ENCODE data around the gene COPZ1. TPM values are rescaled to one million over a fixed set of nuclear protein-coding genes. Genes with fewer than 3 reads are reported as not detected.
"Not testable (repeated sequence)": the region's sequence is repeated elsewhere in the genome, so short reads cannot be mapped to it uniquely, and the experiment has no call there.

Gene COPZ1
- 106 TPM for total RNA-seq
- long read RNA-seq, transcript COPZ1-201 (9 exons, 1,897 nt): major isoform, 62 of 69 reads
- long read RNA-seq, partial matches to known transcripts: 2 of 69 reads
- long read RNA-seq, other reads (novel, unspliced or antisense): 3 of 69 reads

- DNase-seq (ENCODE audit: low spot score): peak; percentile 97
- intact Hi-C loops (cut with DNase I): loop anchor here (5.0 kb wide), 2 partner anchors 43 to 83 kb away; partner anchors contain the start of genes CBX5 and HNRNPA1
Observed at GRCh38 chr12:54324617-54325441, at the start of gene COPZ1. TSS of gene COPZ1 (plus strand) at chr12:54325131. CDS start at chr12:54325164, 33 bp downstream.

- intact Hi-C loops (cut with DNase I): no loop called here
- no peak for DNase-seq (ENCODE audit: low spot score)
Observed at GRCh38 chr12:54276368-54276767, 48.6 kb upstream of the COPZ1 start.

GRCh38 chr12:54277823-54278276, 47.1 kb upstream of the COPZ1 start:
- intact Hi-C loops (cut with DNase I): no loop called here
- DNase-seq (ENCODE audit: low spot score): no peak

- DNase-seq (ENCODE audit: low spot score): no peak
- intact Hi-C loops (cut with DNase I): no loop called here
Observed at GRCh38 chr12:54279227-54279631, 45.7 kb upstream of the COPZ1 start.

- intact Hi-C loops (cut with DNase I): loop anchor here (5.0 kb wide), 2 partner anchors 42 to 82 kb away; partner anchors contain the start of gene GPR84
Observed at GRCh38 chr12:54279632-54280467, 45.1 kb upstream of the COPZ1 start, which contains the start of gene CBX5. TSS of gene CBX5 (minus strand) at chr12:54280122. CDS start at chr12:54257650, 22,472 bp downstream.

GRCh38 chr12:54280468-54281260, 44.3 kb upstream of the COPZ1 start, which contains the start of gene HNRNPA1:
TSS of gene HNRNPA1 (plus strand) at chr12:54280726. CDS start at chr12:54280808, 82 bp downstream.
- intact Hi-C loops (cut with DNase I): loop anchor here (5.0 kb wide), 2 partner anchors 42 to 82 kb away; partner anchors contain the start of gene GPR84
- peak; percentile 97 for DNase-seq (ENCODE audit: low spot score)

More at GRCh38 chr12:54279632-54280467, 45.1 kb upstream of the COPZ1 start, which contains the start of gene CBX5:
- DNase-seq (ENCODE audit: low spot score): peak; percentile 99

GRCh38 chr12:54281261-54281638, 43.7 kb upstream of the COPZ1 start:
- intact Hi-C loops (cut with DNase I): loop anchor here (5.0 kb wide), 2 partner anchors 41 to 81 kb away; partner anchors contain the start of gene GPR84
- not testable (repeated sequence) for DNase-seq (ENCODE audit: low spot score)

GRCh38 chr12:54281694-54282093, 43.2 kb upstream of the COPZ1 start:
- DNase-seq (ENCODE audit: low spot score): not testable (repeated sequence)
- intact Hi-C loops (cut with DNase I): loop anchor here (5.0 kb wide), 2 partner anchors 41 to 81 kb away; partner anchors contain the start of gene GPR84

GRCh38 chr12:54282949-54283593, 41.9 kb upstream of the COPZ1 start:
- intact Hi-C loops (cut with DNase I): loop anchor here (5.0 kb wide), 2 partner anchors 39 to 79 kb away; partner anchors contain the start of gene GPR84
- DNase-seq (ENCODE audit: low spot score): no peak

- DNase-seq (ENCODE audit: low spot score): not testable (repeated sequence)
- intact Hi-C loops (cut with DNase I): loop anchor here (5.0 kb wide), 2 partner anchors 38 to 78 kb away; partner anchors contain the start of gene GPR84
Observed at GRCh38 chr12:54284070-54284780, 40.7 kb upstream of the COPZ1 start.

- intact Hi-C loops (cut with DNase I): no loop called here
- DNase-seq (ENCODE audit: low spot score): no peak
Observed at GRCh38 chr12:54285150-54286041, 39.5 kb upstream of the COPZ1 start.

GRCh38 chr12:54286042-54287030, 38.6 kb upstream of the COPZ1 start:
- no peak for DNase-seq (ENCODE audit: low spot score)

GRCh38 chr12:54287261-54288157, 37.4 kb upstream of the COPZ1 start:
- intact Hi-C loops (cut with DNase I): no loop called here
- DNase-seq (ENCODE audit: low spot score): no peak

More at GRCh38 chr12:54286042-54287030, 38.6 kb upstream of the COPZ1 start:
- intact Hi-C loops (cut with DNase I): no loop called here
